Central memory CD8-positive, alpha-beta T cell (primary cell): ENCODE data around the gene QSOX2.

Experiments used
- ATAC-seq: fragments of 150-1000 bp; cut with Tn5 transposase; replicated peaks from 2 replicates; pipeline ENCODE4 v1.10.0; 2022; ENCODE audit warnings: mild to moderate bottlenecking, moderate FRiP score, moderate number of reproducible peaks; ENCODE audit not compliant: poor library complexity, severe bottlenecking; ENCODE audit errors: extremely low read depth
- DNase-seq, 2 donors: peaks; one replicate each; pipeline ENCODE4 v3.0.0; 2021; ENCODE audit warnings: low spot score in 2 of 2
- H3K27ac Mint-ChIP-seq: one replicate; pipeline ENCODE4 v1.8.0; 2022; ENCODE audit warnings: low read depth, mild to moderate bottlenecking, moderate library complexity, mixed read lengths
- H3K27me3 Mint-ChIP-seq: one replicate; pipeline ENCODE4 v1.8.0; 2022; ENCODE audit warnings: mixed read lengths
- H3K36me3 Mint-ChIP-seq: one replicate; pipeline ENCODE4 v1.8.0; 2022; ENCODE audit warnings: mild to moderate bottlenecking, moderate library complexity, mixed read lengths; ENCODE audit not compliant: insufficient read depth
- H3K4me1 Mint-ChIP-seq: one replicate; pipeline ENCODE4 v1.8.0; 2022; ENCODE audit warnings: mixed read lengths
- H3K4me3 Mint-ChIP-seq: one replicate; pipeline ENCODE4 v1.8.0; 2022; ENCODE audit warnings: mild to moderate bottlenecking, moderate library complexity, mixed read lengths
- H3K9me3 Mint-ChIP-seq: one replicate; pipeline ENCODE4 v1.8.0; 2022; ENCODE audit warnings: mixed read lengths

The QSOX2 gene

DNA sequence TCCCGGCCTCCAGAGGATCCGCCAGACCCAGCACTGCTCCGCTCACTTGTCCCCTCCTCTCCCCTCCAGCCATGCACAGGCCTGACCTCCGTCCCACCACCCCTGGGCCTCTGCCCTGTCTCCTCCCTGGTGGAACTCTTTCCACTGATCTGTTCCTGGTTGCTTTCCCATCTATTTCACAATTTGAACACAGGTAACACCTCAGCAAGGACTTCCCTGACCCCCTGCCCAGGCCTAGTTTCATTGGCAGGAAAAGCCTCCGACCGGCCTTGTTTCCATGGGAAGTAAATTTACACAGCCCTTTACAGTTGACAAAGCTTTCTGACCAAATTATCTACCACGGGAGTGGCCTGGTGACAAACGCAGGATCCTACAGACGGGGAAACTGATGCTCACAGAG lies 14.8 kb downstream of the QSOX2 start:
- H3K36me3 Mint-ChIP-seq = peaks cover 13% of the 10 kb centered on the region
- ATAC-seq = no peak
- H3K9me3 Mint-ChIP-seq = no peaks in the 10 kb centered on the region
- H3K4me1 Mint-ChIP-seq = peaks cover 24% of the 10 kb centered on the region
- no peak overlapping the region for H3K27ac Mint-ChIP-seq
- H3K27me3 Mint-ChIP-seq = no peaks in the 10 kb centered on the region
- DNase-seq = no peak
- no peak overlapping the region for H3K4me3 Mint-ChIP-seq

DNA sequence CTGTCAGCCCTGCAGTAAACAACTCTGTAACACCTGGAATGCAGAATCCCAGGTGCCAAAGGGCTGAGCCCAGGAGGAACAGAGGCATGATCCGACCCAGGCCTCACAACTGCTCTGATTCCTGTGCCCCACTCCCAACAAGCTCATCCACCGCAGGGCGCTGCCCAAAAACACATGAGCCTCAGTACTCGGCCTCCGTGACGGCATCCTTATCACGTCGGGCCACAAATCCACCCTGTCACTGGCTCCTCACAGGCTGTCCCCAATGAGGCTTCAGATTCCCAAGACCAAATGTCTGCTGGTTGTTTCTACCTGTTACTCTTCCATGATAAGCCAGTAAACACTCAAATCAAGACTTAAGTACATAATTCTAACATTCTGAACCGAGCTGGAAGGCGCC lies 15.2 kb downstream of the QSOX2 start:
- H3K27me3 Mint-ChIP-seq = no peaks in the 10 kb centered on the region
- peaks cover 25% of the 10 kb centered on the region for H3K4me1 Mint-ChIP-seq
- peaks cover 10% of the 10 kb centered on the region for H3K36me3 Mint-ChIP-seq
- no peak overlapping the region for H3K27ac Mint-ChIP-seq
- no peaks in the 10 kb centered on the region for H3K9me3 Mint-ChIP-seq
- no peak overlapping the region for H3K4me3 Mint-ChIP-seq
- DNase-seq = no peak
- ATAC-seq = no peak

DNA sequence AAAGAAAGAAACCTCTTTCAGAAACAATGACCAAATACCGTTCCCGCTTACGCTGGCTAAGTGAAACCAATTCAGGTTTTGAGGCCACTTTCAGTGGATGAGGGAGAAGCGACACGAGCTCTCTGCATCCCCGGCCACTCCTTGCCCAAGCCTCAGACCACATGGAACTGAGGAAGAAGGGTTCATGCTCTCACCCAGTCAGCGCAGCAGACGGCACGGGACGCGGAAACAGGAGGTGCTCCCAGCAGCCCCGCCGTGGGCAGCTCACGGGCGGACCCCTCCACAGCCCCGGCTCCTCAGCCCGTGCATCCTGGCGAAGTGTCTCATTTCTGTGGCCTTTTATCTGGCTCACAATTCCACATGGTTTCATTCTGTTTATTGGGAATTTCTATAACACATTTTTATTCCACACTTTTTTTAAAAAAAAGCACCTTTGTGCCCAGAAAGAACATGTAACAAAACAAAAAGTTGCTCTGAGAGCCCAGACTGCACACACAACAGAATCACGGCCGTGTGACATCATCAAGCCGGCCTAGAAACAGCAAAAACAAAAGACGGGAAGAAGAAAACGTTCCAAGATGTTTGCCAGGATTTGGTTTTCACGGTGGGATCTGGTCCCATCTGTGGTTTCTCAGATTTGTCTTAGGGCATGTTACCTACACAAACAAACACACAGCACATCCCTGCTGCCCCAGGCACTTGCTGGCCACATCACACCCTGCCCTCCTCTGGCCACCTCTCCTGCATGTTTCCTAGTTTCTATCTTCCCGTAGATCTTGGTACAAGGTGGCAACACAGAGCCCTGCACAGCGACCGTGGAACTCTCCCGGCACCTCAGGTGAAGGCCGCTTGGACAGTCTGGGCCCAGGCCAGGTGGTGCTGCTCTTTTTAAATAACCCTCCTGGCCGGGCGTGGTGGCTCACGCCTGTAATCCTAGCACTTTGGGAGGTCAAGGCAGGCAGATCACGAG lies 16.2 kb downstream of the QSOX2 start:
- Mint-ChIP-seq H3K27ac (peak overlapping the region; percentile 67), H3K4me1 (peaks cover 29% of the 10 kb centered on the region), H3K4me3 (no peak overlapping the region), H3K27me3 (no peaks in the 10 kb centered on the region), H3K36me3 (peaks cover 13% of the 10 kb centered on the region), H3K9me3 (no peaks in the 10 kb centered on the region)
- DNase-seq (no peak), ATAC-seq (no peak)

DNA sequence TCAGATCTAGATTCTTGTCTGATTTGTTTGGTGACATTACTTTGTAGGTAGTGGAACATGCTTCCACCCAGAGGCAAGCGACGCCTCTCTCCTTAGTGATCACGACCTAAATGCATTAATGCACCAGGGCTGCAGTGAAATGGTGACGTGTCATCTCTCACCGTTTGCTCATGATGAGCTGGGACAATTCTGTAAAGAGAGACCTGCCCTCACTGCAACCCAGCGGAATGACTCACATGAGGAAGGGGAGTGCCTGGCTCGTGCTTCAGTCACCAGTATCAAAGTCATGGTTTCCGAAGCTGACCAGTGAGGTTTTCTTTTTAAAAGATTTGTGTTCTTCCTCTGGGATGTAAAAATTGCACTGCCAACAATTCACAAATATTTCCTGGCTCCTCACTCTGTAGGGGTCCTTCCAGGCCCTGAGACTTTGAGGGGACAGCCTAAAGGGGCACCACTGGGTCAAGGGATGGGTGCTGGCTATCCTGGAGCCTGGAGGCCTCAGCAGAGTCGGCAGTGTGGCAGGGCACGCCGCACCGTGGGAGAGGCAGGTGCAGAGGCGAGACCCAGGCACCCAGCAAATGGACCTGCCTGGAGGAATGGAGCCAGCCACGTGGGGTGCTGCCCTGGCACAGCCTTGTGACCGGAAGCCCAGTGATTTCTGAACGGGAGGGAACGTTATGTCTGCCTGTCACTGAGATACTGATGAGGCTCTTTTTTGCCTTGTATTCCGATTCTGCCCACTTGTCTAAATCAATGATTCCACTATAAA lies 17.3 kb downstream of the QSOX2 start:
- H3K27me3 Mint-ChIP-seq = no peaks in the 10 kb centered on the region
- peak overlapping the region; percentile 22 for H3K27ac Mint-ChIP-seq
- DNase-seq (no peak), ATAC-seq (no peak)
- H3K4me3 Mint-ChIP-seq = no peak overlapping the region
- no peaks in the 10 kb centered on the region for H3K9me3 Mint-ChIP-seq
- H3K36me3 Mint-ChIP-seq = peaks cover 13% of the 10 kb centered on the region
- peaks cover 21% of the 10 kb centered on the region for H3K4me1 Mint-ChIP-seq

DNA sequence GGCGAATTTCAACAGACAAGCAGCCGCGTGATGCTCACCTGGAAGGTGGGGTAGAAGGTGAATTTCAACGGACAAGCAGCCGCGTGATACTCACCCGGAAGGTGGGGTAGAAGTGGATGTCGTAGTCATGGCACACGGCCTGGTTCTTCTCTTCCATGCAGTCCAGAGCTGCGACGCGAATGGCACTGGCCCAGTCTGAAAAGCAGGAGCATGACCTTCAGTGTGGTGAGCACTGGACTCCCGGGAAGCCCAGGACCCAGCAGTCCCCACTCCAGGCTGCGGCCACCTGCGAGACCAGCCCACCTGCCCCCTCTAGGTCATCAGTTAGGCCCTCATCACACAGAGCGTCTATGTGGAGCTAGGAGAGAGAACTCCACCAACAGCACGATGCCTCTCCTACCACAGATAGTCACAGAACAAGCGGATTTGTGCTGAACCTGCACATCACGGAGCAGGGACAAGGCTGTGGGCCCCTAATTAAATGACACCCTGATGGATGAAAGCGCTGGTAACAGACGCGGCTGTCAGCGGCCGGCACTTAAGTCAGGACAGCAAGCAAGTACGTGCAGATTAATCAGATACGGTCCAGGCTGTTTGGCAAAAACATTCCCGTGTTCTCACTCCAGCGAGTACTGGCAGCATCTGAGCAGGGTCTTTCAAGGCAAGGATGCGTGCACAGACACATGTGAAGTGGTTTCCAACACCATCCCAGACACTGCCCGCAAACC lies 18.8 kb downstream of the QSOX2 start:
- Mint-ChIP-seq H3K36me3 (peaks cover 14% of the 10 kb centered on the region), H3K4me1 (peaks cover 16% of the 10 kb centered on the region), H3K4me3 (no peak overlapping the region), H3K27me3 (no peaks in the 10 kb centered on the region), H3K9me3 (no peaks in the 10 kb centered on the region), H3K27ac (no peak overlapping the region)
- DNase-seq (no peak), ATAC-seq (no peak)

DNA sequence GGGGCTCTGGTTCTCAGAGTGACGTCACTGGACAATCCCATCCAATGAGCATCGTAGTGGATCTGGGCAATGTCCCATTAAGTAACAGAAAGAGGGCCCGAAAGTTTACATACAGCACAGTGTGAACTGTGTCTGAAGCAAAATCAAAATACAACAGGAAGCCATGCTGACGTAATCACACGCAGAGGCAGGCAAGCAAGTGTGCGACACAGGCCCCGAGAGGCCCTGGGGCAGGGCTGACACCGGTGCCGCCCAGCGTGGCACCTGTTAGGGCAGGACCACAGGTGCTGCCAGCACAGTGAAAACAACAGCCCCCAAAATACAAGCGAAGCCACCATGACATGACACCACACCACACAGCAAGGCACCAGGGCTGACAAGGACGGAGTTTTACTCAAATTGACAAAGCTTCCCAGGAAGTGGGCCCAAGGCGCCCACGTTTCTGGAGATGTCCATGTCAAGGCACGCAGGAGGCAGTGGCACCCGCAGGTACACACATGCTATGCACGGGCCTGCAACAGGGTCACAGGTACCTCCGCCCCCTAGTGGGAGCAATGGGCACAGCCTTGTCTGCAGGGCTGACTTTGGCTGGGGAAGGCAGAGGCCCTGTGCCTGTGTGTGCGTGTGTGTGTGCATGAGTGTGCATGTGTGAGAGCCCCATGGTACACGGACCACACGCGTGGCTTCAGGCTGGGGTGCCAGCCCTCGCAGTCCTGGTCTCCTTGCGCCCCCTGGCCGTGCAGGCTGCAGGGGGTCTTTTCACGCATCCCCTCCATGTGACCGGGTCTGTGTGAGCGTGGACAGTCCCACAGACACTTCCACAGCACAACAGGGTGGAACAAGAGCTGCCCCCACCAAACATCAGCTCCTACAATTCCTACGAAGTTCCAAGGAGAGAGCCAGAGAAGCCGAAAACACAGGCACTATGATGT lies 19.6 kb downstream of the QSOX2 start:
- Mint-ChIP-seq H3K9me3 (no peaks in the 10 kb centered on the region), H3K4me1 (peaks cover 10% of the 10 kb centered on the region), H3K4me3 (no peak overlapping the region), H3K27ac (peak overlapping the region; percentile 38), H3K36me3 (peaks cover 14% of the 10 kb centered on the region), H3K27me3 (no peaks in the 10 kb centered on the region)
- DNase-seq (peak; percentile 44 to 48), ATAC-seq (peak; percentile 67)

DNA sequence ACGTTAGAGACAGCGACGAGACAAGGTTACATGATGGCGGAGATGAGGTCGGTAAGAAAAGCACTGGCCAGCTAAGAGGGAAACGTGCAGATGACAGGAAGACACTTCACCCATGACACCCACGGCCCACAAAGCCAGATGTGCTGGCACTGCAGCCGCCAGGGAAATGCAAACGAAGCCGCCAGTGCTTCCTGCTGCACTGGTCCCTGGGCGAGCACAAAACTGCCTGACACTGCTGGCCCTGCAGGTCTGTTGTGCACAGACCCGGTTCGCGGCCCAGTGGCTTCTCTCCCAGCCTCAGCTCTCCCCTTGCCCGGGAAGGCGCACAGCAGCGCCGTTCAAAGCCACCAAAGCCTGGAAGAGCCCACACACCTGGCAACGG lies 20.3 kb downstream of the QSOX2 start:
- no peak for DNase-seq
- Mint-ChIP-seq H3K4me3 (no peak overlapping the region), H3K27ac (peak overlapping the region; percentile 38), H3K9me3 (no peaks in the 10 kb centered on the region), H3K36me3 (peaks cover 11% of the 10 kb centered on the region), H3K4me1 (peaks cover 11% of the 10 kb centered on the region), H3K27me3 (no peaks in the 10 kb centered on the region)
- peak; percentile 40 for ATAC-seq

DNA sequence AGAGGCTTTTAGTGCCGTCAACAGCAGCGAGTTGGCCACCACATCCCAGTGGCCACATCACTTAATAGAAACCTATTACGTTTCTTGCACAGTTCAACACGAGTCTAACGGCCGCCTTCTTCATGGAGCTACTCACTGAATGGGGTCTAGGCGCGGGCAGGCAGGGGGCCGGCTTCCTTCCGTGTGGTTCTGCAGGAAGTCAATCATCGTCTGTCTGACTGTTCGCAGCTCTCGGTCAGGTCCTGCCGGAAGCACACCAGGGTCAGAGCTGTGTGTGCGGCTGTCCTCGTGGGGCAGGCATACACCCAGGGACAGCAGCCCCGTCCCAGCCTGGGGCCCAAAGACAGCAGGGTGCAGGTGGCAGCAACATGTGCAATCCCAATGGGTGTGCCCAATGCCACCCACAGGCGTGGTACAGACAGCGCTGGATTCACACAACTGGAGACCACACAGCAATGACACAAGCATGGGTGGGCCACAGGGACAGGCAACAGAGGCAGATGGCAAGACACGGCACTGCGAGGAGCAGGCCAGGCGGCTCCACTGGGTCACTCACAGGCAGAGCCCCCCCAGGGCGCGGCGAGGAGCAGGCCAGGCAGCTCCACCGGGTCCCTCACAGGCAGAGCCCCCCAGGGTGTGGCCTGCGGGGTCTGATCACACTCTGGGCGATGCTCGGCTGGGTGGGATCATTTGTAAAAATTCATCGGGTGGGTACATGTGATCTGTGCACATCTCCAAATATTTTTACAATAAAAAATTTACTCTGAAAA lies 21.6 kb downstream of the QSOX2 start:
- no peak overlapping the region for H3K4me3 Mint-ChIP-seq
- peaks cover 12% of the 10 kb centered on the region for H3K4me1 Mint-ChIP-seq
- H3K27me3 Mint-ChIP-seq = no peaks in the 10 kb centered on the region
- no peak for DNase-seq
- no peak for ATAC-seq
- no peak overlapping the region for H3K27ac Mint-ChIP-seq
- H3K9me3 Mint-ChIP-seq = no peaks in the 10 kb centered on the region
- H3K36me3 Mint-ChIP-seq = peaks cover 11% of the 10 kb centered on the region

DNA sequence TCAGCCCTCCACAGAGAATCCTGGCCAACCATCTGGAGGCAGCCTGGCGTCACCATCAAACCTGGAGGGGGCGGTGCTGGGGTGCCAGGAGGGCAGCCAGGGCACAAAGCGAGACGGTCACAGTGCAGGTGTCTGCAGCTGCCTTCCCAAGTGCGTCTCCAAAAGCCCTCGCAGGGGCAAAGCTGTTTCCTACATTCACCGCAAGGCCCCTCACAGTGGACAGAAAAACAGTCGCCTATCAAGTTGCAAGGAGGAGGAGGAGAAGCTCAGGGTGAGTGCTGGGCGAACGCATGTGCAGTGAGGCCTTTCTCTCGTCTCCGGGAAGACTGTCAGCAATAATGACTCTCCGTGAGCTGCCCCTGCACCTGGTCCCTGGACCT lies 22.7 kb downstream of the QSOX2 start:
- H3K27me3 Mint-ChIP-seq = no peaks in the 10 kb centered on the region
- no peak for DNase-seq
- no peak overlapping the region for H3K27ac Mint-ChIP-seq

DNA sequence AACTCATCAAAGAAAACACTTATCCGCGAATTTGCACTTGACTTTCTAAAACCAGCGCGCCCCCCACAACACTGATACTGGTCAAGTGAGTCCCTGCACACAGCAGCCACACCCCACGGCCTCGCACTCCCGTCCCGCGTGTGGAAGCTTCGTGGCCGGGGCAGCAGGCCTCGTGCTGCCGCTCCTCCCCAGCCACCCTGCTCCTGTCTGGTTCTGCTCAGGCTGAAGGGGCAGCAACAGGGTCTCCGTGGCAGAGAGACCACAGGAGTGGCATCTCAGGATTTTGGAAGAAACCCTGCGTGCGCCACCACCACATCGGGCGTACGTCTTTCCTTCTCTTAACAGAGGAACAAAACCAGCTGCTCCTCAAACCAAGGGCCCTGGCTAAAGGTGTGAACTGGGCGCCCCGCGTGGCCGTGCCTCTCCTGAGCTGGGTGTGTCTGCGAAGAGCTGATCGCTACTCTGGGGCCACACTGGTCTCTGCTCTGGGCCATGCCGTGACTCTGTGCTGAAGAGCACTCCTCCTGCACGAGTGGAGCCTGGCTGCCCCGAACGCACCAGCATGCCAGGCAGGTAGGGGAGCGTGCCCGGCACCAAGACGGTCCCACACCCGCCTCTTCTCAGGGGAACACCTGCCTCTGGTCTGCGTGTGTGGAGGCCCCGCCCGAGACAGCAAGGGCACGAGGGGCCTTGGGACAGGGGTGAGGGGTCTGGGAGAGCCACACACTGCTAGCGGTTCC lies 23.3 kb downstream of the QSOX2 start:
- no peaks in the 10 kb centered on the region for H3K27me3 Mint-ChIP-seq
- DNase-seq (no peak), ATAC-seq (no peak)
- H3K4me3 Mint-ChIP-seq = no peak overlapping the region
- no peak overlapping the region for H3K27ac Mint-ChIP-seq
- peaks cover 13% of the 10 kb centered on the region for H3K36me3 Mint-ChIP-seq
- H3K9me3 Mint-ChIP-seq = no peaks in the 10 kb centered on the region
- peaks cover 12% of the 10 kb centered on the region for H3K4me1 Mint-ChIP-seq

More for the DNA sequence above, 22.7 kb downstream of the QSOX2 start:
- Mint-ChIP-seq H3K9me3 (no peaks in the 10 kb centered on the region), H3K36me3 (peaks cover 13% of the 10 kb centered on the region), H3K4me1 (peaks cover 12% of the 10 kb centered on the region), H3K4me3 (no peak overlapping the region)
- no peak for ATAC-seq
